Upper lobe of left lung (tissue), 6 donors: ENCODE results near the gene RIBC2. TPM values are rescaled to one million over a fixed set of nuclear protein-coding genes. Genes with fewer than 3 reads are reported as not detected.

Source experiments
- ATAC-seq, 2 donors: fragments of 200-7000 bp; cut with Tn5 transposase; one replicate each; pipeline ENCODE4 v1.9.1; 2022; ENCODE audit warnings: mild to moderate bottlenecking in 2 of 2, moderate library complexity in 2 of 2; ENCODE audit not compliant: low FRiP score in 2 of 2
- DNase-seq, 2 donors: peaks; one replicate each; pipeline ENCODE4 v3.0.0-alpha.2; 2019 to 2020
- H3K27ac ChIP-seq, 4 donors: fragments of 200-600 bp; sonication (generic); one replicate each; pipeline ENCODE4 v1.5.1; 2016 to 2019
- H3K27me3 ChIP-seq, 4 donors: fragments of 200-600 bp; sonication (generic); one replicate each; pipeline ENCODE4 v1.5.1; 2017 to 2019
- H3K36me3 ChIP-seq, 4 donors: fragments of 200-600 bp; sonication (generic); one replicate each; pipeline ENCODE4 v1.5.1; 2016 to 2019
- H3K4me1 ChIP-seq, 4 donors: fragments of 200-600 bp; sonication (generic); one replicate each; pipeline ENCODE4 v1.5.1; 2018 to 2019
- H3K4me3 ChIP-seq, 4 donors: fragments of 200-600 bp; sonication (generic); one replicate each; pipeline ENCODE4 v1.5.1; 2017 to 2019; ENCODE audit warnings: mild to moderate bottlenecking in 2 of 4, moderate library complexity in 1 of 4
- H3K9me3 ChIP-seq, 4 donors: fragments of 200-600 bp; sonication (generic); one replicate each; pipeline ENCODE4 v1.5.1; 2018 to 2019
- EP300 ChIP-seq, 4 donors: sonication (generic); formaldehyde crosslinking; IDR thresholded peaks; one replicate each; pipeline ENCODE4 v1.5.1; 2017; ENCODE audit warnings: antibody characterized with exemption in 4 of 4, control low read depth in 2 of 4
- POLR2A ChIP-seq, 4 donors: fragments of 450-650 bp; IDR thresholded peaks; one replicate each; pipeline ENCODE4 v1.5.1; 2016 to 2017; ENCODE audit warnings: antibody characterized with exemption in 4 of 4, mild to moderate bottlenecking in 2 of 4
- POLR2AphosphoS5 ChIP-seq, 2 donors: sonication (generic); formaldehyde crosslinking; IDR thresholded peaks; one replicate each; pipeline ENCODE4 v1.5.1; 2017; ENCODE audit warnings: antibody characterized with exemption in 2 of 2
- WGBS, 2 donors: methylation state at CpG; one replicate each; pipeline ENCODE4 v1.1.5; 2017 to 2018; 5-methylcytosine and 5-hydroxymethylcytosine counted together
- total RNA-seq, 6 donors: library from RNA; depleted of rRNA in 4 of 6; stranded (reverse); fragments of >200 nt in 4 of 6; gene quantifications; one replicate each; pipeline versions ENCODE4 v1.1.0 to v1.2.1, GENCODE V29; 2016 to 2021
- TF ChIP-seq, protein P1 (sequence below), 6 experiments: fragments of 450-650 bp in 4 of 6; fragments of 200-600 bp in 2 of 6; sonication (generic) in 2 of 6; IDR thresholded peaks; one replicate each; pipeline ENCODE4 v1.5.1; 2016 to 2019; ENCODE audit warnings: antibody characterized with exemption in 6 of 6
- donor health status: DM: no; HTN: no; CAD: no; lungs with moderate emphysema.
- donor health status: DM: no; HTN: yes; CAD: no; lungs with severe emphysema.

RIBC2 gene
- total RNA-seq, 6 donors from 2014 or later: 1.4 to 16.7 (median 3.5) TPM; not detected in 1

- no peak for DNase-seq
- H3K36me3 ChIP-seq: no peaks in the 10 kb centered on the region
- no peak overlapping the region for H3K27ac ChIP-seq
- WGBS, 2 donors: 58 to 72% methylated on average over 3 of the region's 3 CpGs
- H3K4me3 ChIP-seq: no peak overlapping the region
- no peak for ATAC-seq
- no peaks in the 10 kb centered on the region for H3K27me3 ChIP-seq
- no peak for TF ChIP-seq POLR2A (IDR thresholded peaks at IDR 0.05)
- TF ChIP-seq POLR2AphosphoS5 (IDR thresholded peaks at IDR 0.05): no peak
- TF ChIP-seq, protein P1, sequence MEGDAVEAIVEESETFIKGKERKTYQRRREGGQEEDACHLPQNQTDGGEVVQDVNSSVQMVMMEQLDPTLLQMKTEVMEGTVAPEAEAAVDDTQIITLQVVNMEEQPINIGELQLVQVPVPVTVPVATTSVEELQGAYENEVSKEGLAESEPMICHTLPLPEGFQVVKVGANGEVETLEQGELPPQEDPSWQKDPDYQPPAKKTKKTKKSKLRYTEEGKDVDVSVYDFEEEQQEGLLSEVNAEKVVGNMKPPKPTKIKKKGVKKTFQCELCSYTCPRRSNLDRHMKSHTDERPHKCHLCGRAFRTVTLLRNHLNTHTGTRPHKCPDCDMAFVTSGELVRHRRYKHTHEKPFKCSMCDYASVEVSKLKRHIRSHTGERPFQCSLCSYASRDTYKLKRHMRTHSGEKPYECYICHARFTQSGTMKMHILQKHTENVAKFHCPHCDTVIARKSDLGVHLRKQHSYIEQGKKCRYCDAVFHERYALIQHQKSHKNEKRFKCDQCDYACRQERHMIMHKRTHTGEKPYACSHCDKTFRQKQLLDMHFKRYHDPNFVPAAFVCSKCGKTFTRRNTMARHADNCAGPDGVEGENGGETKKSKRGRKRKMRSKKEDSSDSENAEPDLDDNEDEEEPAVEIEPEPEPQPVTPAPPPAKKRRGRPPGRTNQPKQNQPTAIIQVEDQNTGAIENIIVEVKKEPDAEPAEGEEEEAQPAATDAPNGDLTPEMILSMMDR (IDR thresholded peaks at IDR 0.05): no peak
- no peak for TF ChIP-seq EP300 (IDR thresholded peaks at IDR 0.05)
- H3K9me3 ChIP-seq: no peaks in the 10 kb centered on the region
- H3K4me1 ChIP-seq: no peaks in the 10 kb centered on the region
These were observed 11.0 kb upstream of the RIBC2 start for GRCh38 chr22:45402466-45402985.

DNA sequence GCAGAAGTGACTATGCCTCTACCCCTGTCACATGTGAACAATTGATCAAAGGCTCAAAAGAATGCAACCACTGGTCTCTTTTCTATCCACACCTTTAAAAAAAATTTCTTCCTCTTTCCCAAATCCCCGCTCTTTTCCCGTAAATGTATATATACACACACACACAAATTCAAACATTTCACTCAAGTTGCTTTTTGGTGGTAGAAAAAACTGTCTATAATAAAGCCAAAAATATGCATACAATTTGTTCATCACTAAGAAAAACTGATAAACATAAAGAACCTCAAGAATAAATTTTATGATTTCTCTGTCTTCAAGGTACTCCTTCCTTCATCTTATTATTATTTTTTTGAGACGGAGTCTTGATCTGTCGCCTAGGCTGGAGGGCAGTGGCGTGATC is 5.7 kb upstream of the RIBC2 start:
- no peaks in the 10 kb centered on the region for H3K27me3 ChIP-seq

GRCh38 chr22:45413013-45413367 is 503 bp upstream of the RIBC2 start:
- ATAC-seq: peak in 1 of 2 donors; percentile 38
- no peaks in the 10 kb centered on the region for H3K27me3 ChIP-seq
- peak in 1 of 2 donors; percentile 85 for DNase-seq
- TF ChIP-seq POLR2AphosphoS5 (IDR thresholded peaks at IDR 0.05): no peak
- no peak for TF ChIP-seq EP300 (IDR thresholded peaks at IDR 0.05)
- TF ChIP-seq, protein P1 (IDR thresholded peaks at IDR 0.05): no peak
- TF ChIP-seq POLR2A (IDR thresholded peaks at IDR 0.05): no peak
- no peaks in the 10 kb centered on the region for H3K9me3 ChIP-seq
- no peak overlapping the region for H3K27ac ChIP-seq
- WGBS, 2 donors: 92 to 95% methylated on average over 21 to 27 of the region's 27 CpGs
- peak overlapping the region; percentile 24 to 57 (median 51) for H3K4me3 ChIP-seq
- no peaks in the 10 kb centered on the region for H3K36me3 ChIP-seq
- H3K4me1 ChIP-seq: peaks cover 6 to 18% (median 13%) of the 10 kb centered on the region in 4 donors

More for the DNA sequence above, 5.7 kb upstream of the RIBC2 start:
- WGBS, 2 donors: 93 to 95% methylated on average over 5 of the region's 5 CpGs
- peaks cover 0 to 2% (median under 1%) of the 10 kb centered on the region in 4 donors for H3K4me1 ChIP-seq
- no peaks in the 10 kb centered on the region for H3K36me3 ChIP-seq
- H3K9me3 ChIP-seq: no peaks in the 10 kb centered on the region
- H3K4me3 ChIP-seq: no peak overlapping the region
- H3K27ac ChIP-seq: no peak overlapping the region
- DNase-seq (no peak), ATAC-seq (no peak)
- TF ChIP-seq EP300 (IDR thresholded peaks at IDR 0.05) (no peak), POLR2AphosphoS5 (IDR thresholded peaks at IDR 0.05) (no peak), POLR2A (IDR thresholded peaks at IDR 0.05) (no peak)
- TF ChIP-seq, protein P1 (IDR thresholded peaks at IDR 0.05): no peak

DNA sequence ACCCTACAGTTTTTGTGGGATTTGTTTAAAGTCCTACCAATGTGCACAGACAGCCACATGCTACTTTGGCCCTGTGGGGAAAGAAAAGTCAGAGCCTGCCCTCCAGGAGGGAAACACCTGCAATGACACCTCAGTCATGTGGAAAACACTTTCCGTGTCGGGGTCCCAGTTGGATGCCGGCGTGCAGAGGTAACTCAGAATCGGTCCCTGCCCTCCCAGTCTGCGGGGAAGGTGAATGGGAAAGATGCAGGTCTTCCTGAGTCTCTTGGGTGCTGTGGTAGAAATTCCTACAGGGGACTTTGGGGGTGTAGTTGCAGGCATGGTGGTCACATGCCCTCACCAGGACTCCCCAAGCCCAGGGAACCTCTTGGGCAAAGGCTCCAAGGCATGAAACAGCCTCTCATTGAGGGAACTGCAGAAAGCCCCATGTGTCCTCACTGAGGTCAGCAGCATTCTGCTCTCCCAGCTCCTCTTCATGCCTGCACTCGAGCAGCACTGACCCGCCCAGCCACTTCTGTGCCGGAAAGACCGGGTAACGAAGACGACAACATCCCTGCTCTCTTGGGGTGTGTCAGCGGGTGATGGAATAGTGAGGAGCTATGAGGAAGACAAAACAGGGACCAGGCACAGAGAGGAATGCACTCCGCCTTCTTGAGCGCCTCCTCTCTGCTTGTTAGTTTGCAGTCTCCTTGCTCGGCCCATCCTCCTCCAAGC is 4.7 kb downstream of the RIBC2 start:
- H3K4me1 ChIP-seq: peaks cover 2 to 13% (median 9%) of the 10 kb centered on the region in 4 donors
- no peak overlapping the region for H3K27ac ChIP-seq
- H3K36me3 ChIP-seq: no peaks in the 10 kb centered on the region
- ATAC-seq (no peak), DNase-seq (no peak)
- 90 to 96% methylated on average over 12 to 16 of the region's 16 CpGs for WGBS, 2 donors
- H3K27me3 ChIP-seq: no peaks in the 10 kb centered on the region
- no peaks in the 10 kb centered on the region for H3K9me3 ChIP-seq
- no peak for TF ChIP-seq EP300 (IDR thresholded peaks at IDR 0.05)
- no peak for TF ChIP-seq POLR2A (IDR thresholded peaks at IDR 0.05)
- no peak for TF ChIP-seq POLR2AphosphoS5 (IDR thresholded peaks at IDR 0.05)
- TF ChIP-seq, protein P1 (IDR thresholded peaks at IDR 0.05): no peak
- no peak overlapping the region for H3K4me3 ChIP-seq
